ENCODE data around the gene PDE7B. TPM values are rescaled to one million over a fixed set of nuclear protein-coding genes. Genes with fewer than 3 reads are reported as not detected.

PDE7B gene
- total and polyA plus RNA-seq, 2 donors (not counting 1 experiment from before 2014, with no cell fraction given) = 2.6 to 7.5 TPM

- ChIA-PET CTCF (no interaction called here), POLR2A (no interaction called here)
- no peaks in the 10 kb centered on the region for H3K27me3 ChIP-seq (replicated peaks in 1 of 4; ENCODE audit: control extremely low read depth in 1 of 4, control insufficient read depth in 3 of 4, insufficient read depth in 4 of 4, low read length in 3 of 4)
- no peak overlapping the region for H3K4me3 ChIP-seq (ENCODE audit: control extremely low read depth in 1 of 5, extremely low read depth in 1 of 5, insufficient read depth in 1 of 5, low read depth in 2 of 5, low read length in 4 of 5)
- intact Hi-C loops (cut with micrococcal nuclease) = no loop called here
- ATAC-seq (ENCODE audit: low read depth) = no peak
- Mint-ChIP-seq H3K9me3 (ENCODE audit: insufficient read depth) (no peaks in the 10 kb centered on the region), H3K4me1 (no peaks in the 10 kb centered on the region), H3K4me3 (no peak overlapping the region), H3K27ac (no peak overlapping the region), H3K27me3 (no peaks in the 10 kb centered on the region)
- H3K79me2 ChIP-seq (ENCODE audit: control insufficient read depth, insufficient read depth, low read length) = no peaks in the 10 kb centered on the region
- no peak overlapping the region for H2AFZ ChIP-seq (ENCODE audit: insufficient read depth, low read depth, low read length, poor library complexity, severe bottlenecking)
- DNase-seq = no peak
- no peaks in the 10 kb centered on the region for H3K9me3 ChIP-seq (ENCODE audit: control extremely low read depth in 1 of 3, control insufficient read depth in 2 of 3, insufficient read depth in 1 of 3, low read length in 2 of 3)
- H3K27ac ChIP-seq (ENCODE audit: low read length in 2 of 2) = no peak overlapping the region
- H3K4me1 ChIP-seq (ENCODE audit: control insufficient read depth in 2 of 2, insufficient read depth in 2 of 2, low read length in 2 of 2) = no peaks in the 10 kb centered on the region
- no peak overlapping the region for H3K9ac ChIP-seq (ENCODE audit: low read length)
- TF ChIP-seq CTCF (IDR thresholded peaks at IDR 0.05) = no peak
- no peak for TF ChIP-seq EZH2 (IDR thresholded peaks at IDR 0.05; ENCODE audit: borderline replicate concordance, insufficient read depth, low read depth, low read length, poor library complexity, severe bottlenecking)
- peaks cover 0 to 2% of the 10 kb centered on the region in 2 experiments for H3K36me3 ChIP-seq (replicated peaks in 1 of 2; ENCODE audit: control extremely low read depth in 1 of 2, control insufficient read depth in 1 of 2, extremely low read depth in 1 of 2, insufficient read depth in 2 of 2, low read length in 1 of 2)
- no peaks in the 10 kb centered on the region for H4K20me1 ChIP-seq (ENCODE audit: control insufficient read depth, insufficient read depth, low read length, poor library complexity, severe bottlenecking)
- H3K4me2 ChIP-seq (replicated peaks; ENCODE audit: low read depth, low read length, poor library complexity, severe bottlenecking) = no peak overlapping the region
- 64% methylated on average over 1 of the region's 2 CpGs for WGBS (ENCODE audit: insufficient coverage)
Measured at GRCh38 chr6:136147342-136147741, 295.8 kb downstream of the PDE7B start.

GRCh38 chr6:136148051-136148450 lies 296.6 kb downstream of the PDE7B start:
- WGBS (ENCODE audit: insufficient coverage) = no CpG with 5 or more reads among the region's 1 CpG
- H3K4me3 Mint-ChIP-seq = no peak overlapping the region
- H3K9me3 ChIP-seq (ENCODE audit: control extremely low read depth in 1 of 3, control insufficient read depth in 2 of 3, insufficient read depth in 1 of 3, low read length in 2 of 3) = no peaks in the 10 kb centered on the region
- POLR2A ChIA-PET = no interaction called here
- TF ChIP-seq EZH2 (IDR thresholded peaks at IDR 0.05; ENCODE audit: borderline replicate concordance, insufficient read depth, low read depth, low read length, poor library complexity, severe bottlenecking) (no peak), CTCF (IDR thresholded peaks at IDR 0.05) (no peak)
- H3K4me1 Mint-ChIP-seq = no peaks in the 10 kb centered on the region
- intact Hi-C loops (cut with micrococcal nuclease) = no loop called here
- no peak for DNase-seq
- no peaks in the 10 kb centered on the region for H4K20me1 ChIP-seq (ENCODE audit: control insufficient read depth, insufficient read depth, low read length, poor library complexity, severe bottlenecking)
- no peak overlapping the region for H3K4me3 ChIP-seq (ENCODE audit: control extremely low read depth in 1 of 5, extremely low read depth in 1 of 5, insufficient read depth in 1 of 5, low read depth in 2 of 5, low read length in 4 of 5)
- H3K36me3 ChIP-seq (replicated peaks in 1 of 2; ENCODE audit: control extremely low read depth in 1 of 2, control insufficient read depth in 1 of 2, extremely low read depth in 1 of 2, insufficient read depth in 2 of 2, low read length in 1 of 2) = peaks cover 2 to 5% of the 10 kb centered on the region in 2 experiments
- no peak overlapping the region for H2AFZ ChIP-seq (ENCODE audit: insufficient read depth, low read depth, low read length, poor library complexity, severe bottlenecking)
- H3K4me2 ChIP-seq (replicated peaks; ENCODE audit: low read depth, low read length, poor library complexity, severe bottlenecking) = no peak overlapping the region
- no peak for ATAC-seq (ENCODE audit: low read depth)
- H3K27ac Mint-ChIP-seq = no peak overlapping the region
- H3K4me1 ChIP-seq (ENCODE audit: control insufficient read depth in 2 of 2, insufficient read depth in 2 of 2, low read length in 2 of 2) = no peaks in the 10 kb centered on the region
- H3K79me2 ChIP-seq (ENCODE audit: control insufficient read depth, insufficient read depth, low read length) = no peaks in the 10 kb centered on the region
- H3K27ac ChIP-seq (ENCODE audit: low read length in 2 of 2) = no peak overlapping the region
- no peak overlapping the region for H3K9ac ChIP-seq (ENCODE audit: low read length)
- no peaks in the 10 kb centered on the region for H3K27me3 Mint-ChIP-seq
- H3K27me3 ChIP-seq (replicated peaks in 1 of 4; ENCODE audit: control extremely low read depth in 1 of 4, control insufficient read depth in 3 of 4, insufficient read depth in 4 of 4, low read length in 3 of 4) = no peaks in the 10 kb centered on the region
- H3K9me3 Mint-ChIP-seq (ENCODE audit: insufficient read depth) = no peaks in the 10 kb centered on the region
- CTCF ChIA-PET = no interaction called here
